GM12891 (cell line): ENCODE measurements around the gene GRIK4.

Experiments
- PAX5 ChIP-seq: IDR thresholded peaks from 2 replicates; pipeline ENCODE4 v1.6.1; 2011; ENCODE audit warnings: low read length, moderate library complexity, mild to moderate bottlenecking; ENCODE audit not compliant: insufficient read depth, severe bottlenecking
- POLR2A ChIP-seq: IDR thresholded peaks from 2 replicates; pipeline ENCODE4 v1.6.1; 2011; ENCODE audit warnings: low read depth, low read length, control low read depth
- POLR2AphosphoS5 ChIP-seq: IDR thresholded peaks from 2 replicates; pipeline ENCODE4 v1.6.1; 2011; ENCODE audit warnings: low read depth, low read length, control low read depth
- POU2F2 ChIP-seq: IDR thresholded peaks from 2 replicates; pipeline ENCODE4 v1.6.1; 2011; ENCODE audit warnings: low read depth, mild to moderate bottlenecking, control low read depth, low read length, moderate library complexity
- TAF1 ChIP-seq: IDR thresholded peaks from 2 replicates; pipeline ENCODE4 v1.6.1; 2011; ENCODE audit warnings: low read depth, low read length, control low read depth

DNA sequence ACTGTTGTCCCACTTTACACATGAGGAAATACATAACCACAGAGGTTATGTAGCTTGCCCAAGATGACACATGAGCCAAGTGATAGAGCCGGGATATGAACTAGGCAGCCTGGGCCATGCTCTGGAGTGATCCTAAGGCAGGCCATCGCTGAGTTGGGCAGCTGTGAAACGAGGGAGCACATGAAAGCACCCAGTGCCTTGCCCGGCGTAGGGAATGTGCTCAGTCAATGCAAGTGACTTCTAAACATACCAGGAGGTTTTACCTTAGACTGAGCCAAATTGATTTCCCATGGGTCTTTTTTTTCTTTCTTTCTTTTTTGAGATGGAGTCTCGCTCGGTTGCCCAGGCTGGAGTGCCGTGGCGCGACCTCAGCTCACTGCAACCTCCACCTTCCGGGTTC, 10.5 kb downstream of the GRIK4 start:
- TF ChIP-seq TAF1 (no peak), POLR2AphosphoS5 (no peak), POLR2A (no peak), POU2F2 (no peak), PAX5 (no peak)
